ENCODE results near the gene B3GNT3.

The B3GNT3 gene

DNA sequence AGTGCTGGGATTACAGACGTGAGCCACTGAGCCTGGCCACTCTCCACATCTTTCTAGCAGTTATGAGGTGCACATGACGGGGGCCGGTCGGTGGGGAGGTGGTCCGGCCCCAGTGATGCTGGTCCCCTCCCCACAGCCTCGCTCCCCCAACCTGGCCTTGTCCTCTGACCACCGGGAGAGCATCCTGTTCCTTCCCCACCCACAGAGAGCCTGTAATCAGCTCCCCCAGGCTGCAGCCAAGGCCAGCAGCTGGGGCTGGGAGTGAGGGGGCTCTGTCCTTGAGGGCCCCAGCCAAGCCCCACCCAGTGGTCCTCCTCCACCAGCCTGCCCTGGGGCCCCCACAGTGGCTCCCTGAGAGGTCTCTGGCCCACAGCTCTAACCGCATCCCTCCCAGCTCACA, 29.4 kb downstream of the B3GNT3 start:
- H2AFZ ChIP-seq (ENCODE audit: low read depth, low read length) = no peak overlapping the region
- H3K27me3 ChIP-seq (ENCODE audit: low read depth, low read length) = no peaks in the 10 kb centered on the region
- H3K4me2 ChIP-seq (ENCODE audit: low read length) = no peak overlapping the region
- TF ChIP-seq CTCF (IDR thresholded peaks at IDR 0.05; ENCODE audit: low read depth, low read length) (no peak), EZH2phosphoT487 (IDR thresholded peaks at IDR 0.05; ENCODE audit: low read depth) (no peak)
- H4K20me1 ChIP-seq (ENCODE audit: insufficient read depth, low read length) = peaks cover 2% of the 10 kb centered on the region; the same call in 1 of the 2 replicates
- H3K36me3 ChIP-seq (replicated peaks; ENCODE audit: low read depth, low read length) = peaks cover 16% of the 10 kb centered on the region
- H3K27ac ChIP-seq (ENCODE audit: low read length) = no peak overlapping the region
- no peak overlapping the region for H3K4me3 ChIP-seq (ENCODE audit: low read length)
- H3K9ac ChIP-seq (ENCODE audit: low read length) = no peak overlapping the region
- H3K4me1 ChIP-seq (ENCODE audit: low read length) = no peaks in the 10 kb centered on the region
- H3K9me3 ChIP-seq (ENCODE audit: insufficient read depth, low read length) = no peaks in the 10 kb centered on the region
- H3K79me2 ChIP-seq (ENCODE audit: low read length) = no peaks in the 10 kb centered on the region

DNA sequence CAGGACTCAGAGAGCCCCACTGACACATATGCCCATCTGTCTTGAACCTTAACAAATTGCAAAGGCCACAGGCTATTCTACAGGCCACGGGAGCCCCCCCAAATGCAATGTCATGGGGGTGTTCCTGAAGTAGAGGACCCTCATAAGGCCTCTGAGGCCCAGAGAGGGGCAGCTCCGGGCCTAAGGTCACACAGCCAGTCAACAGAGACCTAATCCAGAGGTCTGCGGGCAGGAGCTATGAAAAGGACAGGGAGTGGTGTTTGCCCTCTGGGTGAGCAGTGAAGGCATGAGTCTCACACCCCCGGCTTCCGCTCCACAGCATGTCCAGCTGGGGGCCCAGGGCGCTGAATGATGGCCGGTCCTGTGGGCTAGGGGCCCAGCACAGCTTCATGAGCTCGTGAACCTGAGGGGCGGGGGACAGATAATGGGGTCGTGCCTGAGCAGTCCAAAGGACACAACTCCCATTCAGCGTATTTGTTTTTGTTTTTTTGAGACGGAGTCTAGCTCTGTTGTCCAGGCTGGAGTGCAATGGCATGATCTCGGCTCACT, 31.6 kb downstream of the B3GNT3 start:
- Histone ChIP-seq H3K27ac (ENCODE audit: low read length) (no peak overlapping the region), H4K20me1 (ENCODE audit: insufficient read depth, low read length) (peaks cover 2% of the 10 kb centered on the region; the same call in 1 of the 2 replicates)

DNA sequence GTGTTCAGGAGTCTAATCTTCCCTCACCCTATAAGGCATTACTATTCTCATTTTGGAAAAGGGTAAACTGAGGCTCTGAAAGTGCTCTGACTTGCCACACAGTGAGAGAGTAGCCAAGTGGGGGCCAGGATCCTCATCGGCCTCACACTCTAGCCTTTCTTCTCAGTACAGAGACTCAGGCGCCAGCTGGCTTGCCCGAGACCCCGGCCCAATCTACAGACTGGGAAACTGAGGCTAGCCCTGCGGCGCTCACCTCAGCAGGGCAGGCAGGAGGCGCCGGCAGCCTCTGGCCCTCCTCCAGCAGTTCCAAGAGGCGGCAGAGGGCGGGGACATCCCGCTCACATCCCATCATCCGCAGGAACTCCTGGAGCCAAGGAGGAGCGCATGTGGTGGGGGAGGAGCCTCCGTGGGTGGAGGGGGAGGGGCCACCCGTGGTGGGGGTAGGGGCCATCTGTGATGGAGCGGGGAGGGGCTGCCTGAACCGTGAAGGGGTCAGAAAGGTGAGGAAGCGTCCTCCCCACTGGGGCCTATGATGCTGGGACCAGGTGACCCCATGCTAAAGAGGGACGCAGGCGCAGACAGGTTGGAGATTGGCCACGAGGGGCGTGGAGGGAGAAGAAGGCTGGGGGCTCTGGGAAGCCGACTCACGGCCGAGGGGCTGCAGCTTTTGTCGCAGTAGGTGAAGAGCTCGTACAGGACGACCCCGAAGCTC, 35.1 kb downstream of the B3GNT3 start:
- no peak for TF ChIP-seq CTCF (IDR thresholded peaks at IDR 0.05; ENCODE audit: low read depth, low read length)
- no peak for TF ChIP-seq EZH2phosphoT487 (IDR thresholded peaks at IDR 0.05; ENCODE audit: low read depth)
- Histone ChIP-seq H3K27me3 (ENCODE audit: low read depth, low read length) (no peaks in the 10 kb centered on the region), H3K36me3 (replicated peaks; ENCODE audit: low read depth, low read length) (peaks cover 54% of the 10 kb centered on the region), H2AFZ (ENCODE audit: low read depth, low read length) (no peak overlapping the region), H3K4me1 (ENCODE audit: low read length) (no peaks in the 10 kb centered on the region), H3K9ac (ENCODE audit: low read length) (no peak overlapping the region), H3K9me3 (ENCODE audit: insufficient read depth, low read length) (no peaks in the 10 kb centered on the region), H3K27ac (ENCODE audit: low read length) (no peak overlapping the region), H3K4me3 (ENCODE audit: low read length) (no peak overlapping the region), H4K20me1 (ENCODE audit: insufficient read depth, low read length) (peaks cover 2% of the 10 kb centered on the region; the same call in 1 of the 2 replicates), H3K4me2 (ENCODE audit: low read length) (no peak overlapping the region), H3K79me2 (ENCODE audit: low read length) (no peaks in the 10 kb centered on the region)

More for the DNA sequence above, 31.6 kb downstream of the B3GNT3 start:
- no peak overlapping the region for H3K4me2 ChIP-seq (ENCODE audit: low read length)
- H3K79me2 ChIP-seq (ENCODE audit: low read length) = no peaks in the 10 kb centered on the region
- no peak overlapping the region for H2AFZ ChIP-seq (ENCODE audit: low read depth, low read length)
- no peaks in the 10 kb centered on the region for H3K9me3 ChIP-seq (ENCODE audit: insufficient read depth, low read length)
- H3K9ac ChIP-seq (ENCODE audit: low read length) = no peak overlapping the region
- H3K4me3 ChIP-seq (ENCODE audit: low read length) = no peak overlapping the region
- no peaks in the 10 kb centered on the region for H3K27me3 ChIP-seq (ENCODE audit: low read depth, low read length)
- no peaks in the 10 kb centered on the region for H3K4me1 ChIP-seq (ENCODE audit: low read length)
- peaks cover 36% of the 10 kb centered on the region for H3K36me3 ChIP-seq (replicated peaks; ENCODE audit: low read depth, low read length)
- no peak for TF ChIP-seq CTCF (IDR thresholded peaks at IDR 0.05; ENCODE audit: low read depth, low read length)
- no peak for TF ChIP-seq EZH2phosphoT487 (IDR thresholded peaks at IDR 0.05; ENCODE audit: low read depth)

DNA sequence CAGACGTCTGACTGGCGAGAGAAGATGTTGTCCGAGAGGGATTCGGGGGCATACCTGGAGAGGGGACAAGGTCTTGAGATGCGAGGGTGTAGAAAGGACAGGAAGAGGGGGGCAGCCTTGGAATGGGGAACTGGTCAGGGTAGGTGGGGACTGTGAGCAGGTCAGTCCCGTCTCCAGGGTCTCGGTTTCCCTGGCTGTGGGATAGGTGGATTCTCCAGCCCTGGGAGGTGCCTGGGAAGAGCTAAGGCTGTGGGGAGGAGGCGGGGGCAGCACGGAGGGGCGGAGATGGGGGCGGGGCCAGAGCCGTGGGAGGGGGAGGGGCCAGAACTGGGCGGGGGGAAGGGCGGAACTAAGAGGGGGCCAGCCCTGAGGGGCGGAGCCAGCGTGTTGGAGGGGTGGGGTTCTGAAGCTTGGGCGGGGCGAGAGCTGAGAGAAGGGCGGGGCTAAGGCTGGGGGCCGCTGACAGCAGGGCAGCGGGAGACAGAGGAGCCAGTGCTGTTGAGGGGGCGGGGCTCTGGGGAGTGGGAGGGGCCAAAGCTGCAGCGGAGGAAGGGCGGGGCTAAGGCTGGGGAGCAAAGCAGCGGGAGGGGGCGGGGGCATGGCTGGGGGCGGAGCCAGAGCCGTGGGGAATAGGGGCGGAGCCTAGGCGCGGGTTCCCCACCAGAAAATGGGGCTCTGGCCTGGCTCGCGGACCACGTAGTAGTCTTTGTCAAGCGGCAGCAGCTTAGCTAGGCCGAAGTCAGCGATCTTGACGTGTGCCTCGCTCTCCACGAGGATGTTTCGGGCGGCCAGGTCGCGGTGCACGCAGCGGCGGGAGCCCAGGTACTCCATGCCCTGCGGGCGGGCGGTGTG, 35.9 kb downstream of the B3GNT3 start:
- Histone ChIP-seq H4K20me1 (ENCODE audit: insufficient read depth, low read length) (no peaks in the 10 kb centered on the region), H3K9me3 (ENCODE audit: insufficient read depth, low read length) (no peaks in the 10 kb centered on the region), H3K79me2 (ENCODE audit: low read length) (no peaks in the 10 kb centered on the region), H3K27me3 (ENCODE audit: low read depth, low read length) (no peaks in the 10 kb centered on the region), H3K27ac (ENCODE audit: low read length) (no peak overlapping the region), H3K9ac (ENCODE audit: low read length) (no peak overlapping the region), H3K36me3 (replicated peaks; ENCODE audit: low read depth, low read length) (peaks cover 59% of the 10 kb centered on the region), H2AFZ (ENCODE audit: low read depth, low read length) (no peak overlapping the region), H3K4me1 (ENCODE audit: low read length) (no peaks in the 10 kb centered on the region), H3K4me3 (ENCODE audit: low read length) (no peak overlapping the region), H3K4me2 (ENCODE audit: low read length) (no peak overlapping the region)
- TF ChIP-seq CTCF (IDR thresholded peaks at IDR 0.05; ENCODE audit: low read depth, low read length) (no peak), EZH2phosphoT487 (IDR thresholded peaks at IDR 0.05; ENCODE audit: low read depth) (no peak)

Data from OCI-LY3 (cell line).